ENCODE data around the gene CPSF3. TPM values are rescaled to one million over a fixed set of nuclear protein-coding genes. Genes with fewer than 3 reads are reported as not detected.

The CPSF3 gene
- total RNA-seq, 1 experiment from 2014 or later: 86.8 TPM

- ChIA-PET CTCF (no interaction called here), POLR2A (ENCODE audit: low non-redundant PET) (no interaction called here)
- H3K27me3 ChIP-seq (replicated peaks; ENCODE audit: insufficient read depth, low read depth, low read length, poor library complexity): no peaks in the 10 kb centered on the region
- no peak for DNase-seq (ENCODE audit: low spot score)
- no TSS peak for BruUV-seq (replicated peaks)
- no peak overlapping the region for H3K4me3 ChIP-seq (ENCODE audit: low read depth, low read length, poor library complexity, severe bottlenecking)
- peaks cover 17% of the 10 kb centered on the region for H3K4me1 ChIP-seq (ENCODE audit: insufficient read depth, low read length, poor library complexity, severe bottlenecking)
- H3K9me3 ChIP-seq (ENCODE audit: low read depth, low read length, poor library complexity, severe bottlenecking): no peaks in the 10 kb centered on the region
- no peak for TF ChIP-seq CTCF (conservative IDR thresholded peaks at IDR 0.05; ENCODE audit: low read depth, low read length)
- no peak for TF ChIP-seq EZH2 (IDR thresholded peaks at IDR 0.05; ENCODE audit: borderline replicate concordance, low read depth, low read length, poor library complexity, severe bottlenecking)
- intact Hi-C loops (cut with micrococcal nuclease; ENCODE audit: unreplicated experiment): no loop called here
- peaks cover 26% of the 10 kb centered on the region for H3K36me3 ChIP-seq (ENCODE audit: insufficient read depth, low read length, poor library complexity, severe bottlenecking)
- H3K27ac ChIP-seq (ENCODE audit: low read depth, low read length, poor library complexity, severe bottlenecking): no peak overlapping the region
Observed at GRCh38 chr2:9388950-9389911, 34.2 kb upstream of the CPSF3 start.

GRCh38 chr2:9390151-9390850 lies 33.2 kb upstream of the CPSF3 start:
- Histone ChIP-seq H3K4me1 (ENCODE audit: insufficient read depth, low read length, poor library complexity, severe bottlenecking) (peaks cover 17% of the 10 kb centered on the region), H3K27me3 (replicated peaks; ENCODE audit: insufficient read depth, low read depth, low read length, poor library complexity) (no peaks in the 10 kb centered on the region), H3K4me3 (ENCODE audit: low read depth, low read length, poor library complexity, severe bottlenecking) (no peak overlapping the region), H3K27ac (ENCODE audit: low read depth, low read length, poor library complexity, severe bottlenecking) (no peak overlapping the region), H3K9me3 (ENCODE audit: low read depth, low read length, poor library complexity, severe bottlenecking) (no peaks in the 10 kb centered on the region), H3K36me3 (ENCODE audit: insufficient read depth, low read length, poor library complexity, severe bottlenecking) (peaks cover 16% of the 10 kb centered on the region)
- BruUV-seq (replicated peaks): no TSS peak
- TF ChIP-seq EZH2 (IDR thresholded peaks at IDR 0.05; ENCODE audit: borderline replicate concordance, low read depth, low read length, poor library complexity, severe bottlenecking) (no peak), CTCF (conservative IDR thresholded peaks at IDR 0.05; ENCODE audit: low read depth, low read length) (no peak)
- POLR2A ChIA-PET (ENCODE audit: low non-redundant PET): no interaction called here
- intact Hi-C loops (cut with micrococcal nuclease; ENCODE audit: unreplicated experiment): no loop called here
- CTCF ChIA-PET: no interaction called here
- no peak for DNase-seq (ENCODE audit: low spot score)

GRCh38 chr2:9390991-9391390 lies 32.5 kb upstream of the CPSF3 start:
- H3K4me1 ChIP-seq (ENCODE audit: insufficient read depth, low read length, poor library complexity, severe bottlenecking): peaks cover 15% of the 10 kb centered on the region
- peaks cover 11% of the 10 kb centered on the region for H3K36me3 ChIP-seq (ENCODE audit: insufficient read depth, low read length, poor library complexity, severe bottlenecking)
- no peak for DNase-seq (ENCODE audit: low spot score)
- H3K9me3 ChIP-seq (ENCODE audit: low read depth, low read length, poor library complexity, severe bottlenecking): no peaks in the 10 kb centered on the region
- CTCF ChIA-PET: no interaction called here
- TF ChIP-seq EZH2 (IDR thresholded peaks at IDR 0.05; ENCODE audit: borderline replicate concordance, low read depth, low read length, poor library complexity, severe bottlenecking) (no peak), CTCF (conservative IDR thresholded peaks at IDR 0.05; ENCODE audit: low read depth, low read length) (no peak)
- intact Hi-C loops (cut with micrococcal nuclease; ENCODE audit: unreplicated experiment): no loop called here
- no peak overlapping the region for H3K4me3 ChIP-seq (ENCODE audit: low read depth, low read length, poor library complexity, severe bottlenecking)
- BruUV-seq (replicated peaks): no TSS peak
- POLR2A ChIA-PET (ENCODE audit: low non-redundant PET): no interaction called here
- H3K27ac ChIP-seq (ENCODE audit: low read depth, low read length, poor library complexity, severe bottlenecking): no peak overlapping the region
- H3K27me3 ChIP-seq (replicated peaks; ENCODE audit: insufficient read depth, low read depth, low read length, poor library complexity): no peaks in the 10 kb centered on the region
